Measurements from ENCODE around the gene TRMU.

Gene TRMU

GRCh38 chr22:46318576-46318975 lies 16.9 kb upstream of the TRMU start:
- DNase-seq (ENCODE audit: low read depth, low spot score): no peak
- no peak for TF ChIP-seq CTCF (IDR thresholded peaks at IDR 0.05; ENCODE audit: low read depth, low read length)
- H3K4me3 ChIP-seq (ENCODE audit: low read depth, low read length): no peak overlapping the region
- in situ Hi-C loops (cut with HindIII; ENCODE audit: low sequenced_read_pairs): no loop called here

- TF ChIP-seq CTCF (IDR thresholded peaks at IDR 0.05; ENCODE audit: low read depth, low read length): no peak
- H3K4me3 ChIP-seq (ENCODE audit: low read depth, low read length): no peak overlapping the region
- no peak for DNase-seq (ENCODE audit: low read depth, low spot score)
- in situ Hi-C loops (cut with HindIII; ENCODE audit: low sequenced_read_pairs): no loop called here
Measured at GRCh38 chr22:46319319-46319718, 16.2 kb upstream of the TRMU start.

GRCh38 chr22:46320166-46320710 lies 15.3 kb upstream of the TRMU start:
- TF ChIP-seq CTCF (IDR thresholded peaks at IDR 0.05; ENCODE audit: low read depth, low read length): no peak
- in situ Hi-C loops (cut with HindIII; ENCODE audit: low sequenced_read_pairs): no loop called here

DNA sequence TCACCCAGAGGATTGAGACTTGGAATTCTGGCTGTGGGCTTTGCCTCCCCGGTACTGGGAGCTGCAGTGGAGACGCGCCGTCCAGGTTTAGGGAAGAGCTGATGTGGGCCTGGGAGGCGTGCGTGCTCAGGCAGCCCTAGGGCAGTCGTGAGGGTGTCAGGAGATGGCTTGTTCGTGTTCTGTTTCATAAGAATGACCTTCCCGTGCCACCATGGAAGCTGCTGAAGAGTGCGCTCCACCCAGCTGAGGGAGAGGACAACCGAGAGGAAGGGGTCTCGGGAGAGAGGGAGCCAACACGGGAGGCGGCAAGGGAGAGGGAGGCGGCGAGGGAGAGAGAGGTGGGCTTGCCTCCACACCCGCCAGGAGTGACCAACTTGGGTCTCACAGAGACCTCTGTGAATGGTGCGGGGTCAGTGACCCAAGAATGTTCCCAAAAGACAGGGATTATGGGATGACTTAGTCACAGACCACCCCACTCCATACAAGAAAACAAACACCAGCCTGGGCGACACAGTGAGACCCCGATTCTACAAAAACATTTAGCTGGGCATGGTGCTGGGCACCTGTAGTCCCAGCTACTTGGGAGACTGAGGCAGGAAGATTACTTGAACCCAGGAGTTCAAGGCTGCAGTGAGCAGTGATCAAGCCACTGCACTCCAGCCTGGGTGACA lies 14.7 kb upstream of the TRMU start:
- in situ Hi-C loops (cut with HindIII; ENCODE audit: low sequenced_read_pairs): no loop called here
- no peak for DNase-seq (ENCODE audit: low read depth, low spot score)
- no peak overlapping the region for H3K4me3 ChIP-seq (ENCODE audit: low read depth, low read length)
- TF ChIP-seq CTCF (IDR thresholded peaks at IDR 0.05; ENCODE audit: low read depth, low read length): no peak

More at GRCh38 chr22:46320166-46320710, 15.3 kb upstream of the TRMU start:
- H3K4me3 ChIP-seq (ENCODE audit: low read depth, low read length): no peak overlapping the region
- no peak for DNase-seq (ENCODE audit: low read depth, low spot score)

DNA sequence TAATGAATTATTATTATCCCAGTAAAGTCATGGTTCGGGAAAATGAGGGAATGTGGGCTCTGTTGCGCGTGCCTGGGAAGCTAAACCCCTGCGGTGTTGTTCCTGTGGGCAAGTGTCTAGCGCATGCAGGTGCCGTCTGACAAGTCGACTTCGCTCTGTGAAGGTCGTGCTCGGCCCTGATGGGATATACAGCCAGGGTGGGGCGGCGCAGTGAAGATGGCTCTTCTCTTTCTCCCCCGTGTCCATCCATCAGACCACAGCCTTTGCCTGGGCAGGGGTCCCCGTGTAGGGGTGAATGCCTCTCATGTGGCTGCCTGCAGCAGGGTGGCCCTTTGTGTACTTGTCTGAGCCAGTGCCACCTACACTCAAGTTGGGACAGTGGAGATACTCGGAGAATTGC lies 12.8 kb upstream of the TRMU start:
- no peak for DNase-seq (ENCODE audit: low read depth, low spot score)
- no peak for TF ChIP-seq CTCF (IDR thresholded peaks at IDR 0.05; ENCODE audit: low read depth, low read length)
- in situ Hi-C loops (cut with HindIII; ENCODE audit: low sequenced_read_pairs): no loop called here
- no peak overlapping the region for H3K4me3 ChIP-seq (ENCODE audit: low read depth, low read length)

DNA sequence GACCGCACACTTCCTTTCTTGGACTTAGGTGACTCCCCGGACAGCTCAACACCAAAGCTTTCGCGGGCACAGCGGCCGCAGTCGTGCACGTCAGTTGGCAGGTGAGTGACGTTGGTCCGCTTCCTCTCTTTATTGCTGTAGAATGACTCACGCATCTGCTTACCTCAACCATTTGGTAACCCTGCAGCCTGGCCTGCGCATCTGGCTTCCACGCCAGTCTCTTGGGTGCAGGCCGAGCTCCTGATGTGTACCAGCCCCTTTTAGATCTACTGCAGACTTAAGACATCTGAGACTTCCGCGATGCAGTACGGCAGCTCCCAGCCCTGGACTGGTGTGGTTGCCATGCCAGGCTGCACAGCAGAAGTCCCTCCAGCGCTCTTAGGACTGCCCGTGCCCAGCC lies 12.4 kb upstream of the TRMU start:
- TF ChIP-seq CTCF (IDR thresholded peaks at IDR 0.05; ENCODE audit: low read depth, low read length): no peak
- in situ Hi-C loops (cut with HindIII; ENCODE audit: low sequenced_read_pairs): no loop called here
- DNase-seq (ENCODE audit: low read depth, low spot score): no peak
- no peak overlapping the region for H3K4me3 ChIP-seq (ENCODE audit: low read depth, low read length)

Measured in astrocyte of the spinal cord (primary cell).